Measurements from ENCODE around the gene ADAMTS6. TPM values are rescaled to one million over a fixed set of nuclear protein-coding genes. Genes with fewer than 3 reads are reported as not detected.

Gene ADAMTS6
- total and polyA plus RNA-seq, 2 experiments from 2014 or later = 0.78 to 2.0 TPM

GRCh38 chr5:65383859-65384258, 97.9 kb downstream of the ADAMTS6 start (continued):
- TF ChIP-seq, protein P1, sequence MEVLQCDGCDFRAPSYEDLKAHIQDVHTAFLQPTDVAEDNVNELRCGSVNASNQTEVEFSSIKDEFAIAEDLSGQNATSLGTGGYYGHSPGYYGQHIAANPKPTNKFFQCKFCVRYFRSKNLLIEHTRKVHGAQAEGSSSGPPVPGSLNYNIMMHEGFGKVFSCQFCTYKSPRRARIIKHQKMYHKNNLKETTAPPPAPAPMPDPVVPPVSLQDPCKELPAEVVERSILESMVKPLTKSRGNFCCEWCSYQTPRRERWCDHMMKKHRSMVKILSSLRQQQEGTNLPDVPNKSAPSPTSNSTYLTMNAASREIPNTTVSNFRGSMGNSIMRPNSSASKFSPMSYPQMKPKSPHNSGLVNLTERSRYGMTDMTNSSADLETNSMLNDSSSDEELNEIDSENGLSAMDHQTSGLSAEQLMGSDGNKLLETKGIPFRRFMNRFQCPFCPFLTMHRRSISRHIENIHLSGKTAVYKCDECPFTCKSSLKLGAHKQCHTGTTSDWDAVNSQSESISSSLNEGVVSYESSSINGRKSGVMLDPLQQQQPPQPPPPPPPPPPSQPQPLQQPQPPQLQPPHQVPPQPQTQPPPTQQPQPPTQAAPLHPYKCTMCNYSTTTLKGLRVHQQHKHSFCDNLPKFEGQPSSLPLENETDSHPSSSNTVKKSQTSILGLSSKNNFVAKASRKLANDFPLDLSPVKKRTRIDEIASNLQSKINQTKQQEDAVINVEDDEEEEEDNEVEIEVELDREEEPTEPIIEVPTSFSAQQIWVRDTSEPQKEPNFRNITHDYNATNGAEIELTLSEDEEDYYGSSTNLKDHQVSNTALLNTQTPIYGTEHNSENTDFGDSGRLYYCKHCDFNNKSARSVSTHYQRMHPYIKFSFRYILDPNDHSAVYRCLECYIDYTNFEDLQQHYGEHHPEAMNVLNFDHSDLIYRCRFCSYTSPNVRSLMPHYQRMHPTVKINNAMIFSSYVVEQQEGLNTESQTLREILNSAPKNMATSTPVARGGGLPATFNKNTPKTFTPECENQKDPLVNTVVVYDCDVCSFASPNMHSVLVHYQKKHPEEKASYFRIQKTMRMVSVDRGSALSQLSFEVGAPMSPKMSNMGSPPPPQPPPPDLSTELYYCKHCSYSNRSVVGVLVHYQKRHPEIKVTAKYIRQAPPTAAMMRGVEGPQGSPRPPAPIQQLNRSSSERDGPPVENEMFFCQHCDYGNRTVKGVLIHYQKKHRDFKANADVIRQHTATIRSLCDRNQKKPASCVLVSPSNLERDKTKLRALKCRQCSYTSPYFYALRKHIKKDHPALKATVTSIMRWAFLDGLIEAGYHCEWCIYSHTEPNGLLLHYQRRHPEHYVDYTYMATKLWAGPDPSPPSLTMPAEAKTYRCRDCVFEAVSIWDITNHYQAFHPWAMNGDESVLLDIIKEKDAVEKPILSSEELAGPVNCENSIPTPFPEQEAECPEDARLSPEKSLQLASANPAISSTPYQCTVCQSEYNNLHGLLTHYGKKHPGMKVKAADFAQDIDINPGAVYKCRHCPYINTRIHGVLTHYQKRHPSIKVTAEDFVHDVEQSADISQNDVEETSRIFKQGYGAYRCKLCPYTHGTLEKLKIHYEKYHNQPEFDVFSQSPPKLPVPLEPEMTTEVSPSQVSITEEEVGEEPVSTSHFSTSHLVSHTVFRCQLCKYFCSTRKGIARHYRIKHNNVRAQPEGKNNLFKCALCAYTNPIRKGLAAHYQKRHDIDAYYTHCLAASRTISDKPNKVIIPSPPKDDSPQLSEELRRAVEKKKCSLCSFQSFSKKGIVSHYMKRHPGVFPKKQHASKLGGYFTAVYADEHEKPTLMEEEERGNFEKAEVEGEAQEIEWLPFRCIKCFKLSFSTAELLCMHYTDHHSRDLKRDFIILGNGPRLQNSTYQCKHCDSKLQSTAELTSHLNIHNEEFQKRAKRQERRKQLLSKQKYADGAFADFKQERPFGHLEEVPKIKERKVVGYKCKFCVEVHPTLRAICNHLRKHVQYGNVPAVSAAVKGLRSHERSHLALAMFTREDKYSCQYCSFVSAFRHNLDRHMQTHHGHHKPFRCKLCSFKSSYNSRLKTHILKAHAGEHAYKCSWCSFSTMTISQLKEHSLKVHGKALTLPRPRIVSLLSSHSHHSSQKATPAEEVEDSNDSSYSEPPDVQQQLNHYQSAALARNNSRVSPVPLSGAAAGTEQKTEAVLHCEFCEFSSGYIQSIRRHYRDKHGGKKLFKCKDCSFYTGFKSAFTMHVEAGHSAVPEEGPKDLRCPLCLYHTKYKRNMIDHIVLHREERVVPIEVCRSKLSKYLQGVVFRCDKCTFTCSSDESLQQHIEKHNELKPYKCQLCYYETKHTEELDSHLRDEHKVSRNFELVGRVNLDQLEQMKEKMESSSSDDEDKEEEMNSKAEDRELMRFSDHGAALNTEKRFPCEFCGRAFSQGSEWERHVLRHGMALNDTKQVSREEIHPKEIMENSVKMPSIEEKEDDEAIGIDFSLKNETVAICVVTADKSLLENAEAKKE (CRISPR knock-in tag; IDR thresholded peaks at IDR 0.05) = no peak
- TF ChIP-seq CREB1 (CRISPR knock-in tag; IDR thresholded peaks at IDR 0.05; ENCODE audit: low read depth) = no peak
- TF ChIP-seq ZNF331 (CRISPR knock-in tag; IDR thresholded peaks at IDR 0.05; ENCODE audit: low read depth) = no peak
- no peak for TF ChIP-seq ZNF114 (CRISPR knock-in tag; IDR thresholded peaks at IDR 0.05)
- TF ChIP-seq REST (IDR thresholded peaks at IDR 0.05; ENCODE audit: unreplicated experiment) = no peak

GRCh38 chr5:65382582-65382981, 99.1 kb downstream of the ADAMTS6 start:
- ATAC-seq = no peak
- no peak overlapping the region for H3K27ac Mint-ChIP-seq
- no peak for TF ChIP-seq ZNF114 (CRISPR knock-in tag; IDR thresholded peaks at IDR 0.05)
- no peak for TF ChIP-seq NANOG (IDR thresholded peaks at IDR 0.05; ENCODE audit: borderline replicate concordance)
- no peak; a peak in 1 of 4 replicates for TF ChIP-seq CTCF (conservative IDR thresholded peaks at IDR 0.05; ENCODE audit: low read depth in 2 of 2)

More at GRCh38 chr5:65382582-65382981, 99.1 kb downstream of the ADAMTS6 start:
- Mint-ChIP-seq H3K4me3 (no peak overlapping the region), H3K4me1 (no peaks in the 10 kb centered on the region), H3K27me3 (ENCODE audit: insufficient read depth, low read depth, poor library complexity) (no peaks in the 10 kb centered on the region), H3K9me3 (no peaks in the 10 kb centered on the region), H3K36me3 (ENCODE audit: low read depth) (no peaks in the 10 kb centered on the region)
- Histone ChIP-seq H3K79me2 (replicated peaks; ENCODE audit: insufficient read depth) (no peaks in the 10 kb centered on the region), H4K20me1 (replicated peaks; ENCODE audit: insufficient read depth) (no peaks in the 10 kb centered on the region), H2AFZ (no peak overlapping the region), H3K36me3 (ENCODE audit: insufficient read depth) (no peaks in the 10 kb centered on the region), H3K4me3 (no peak overlapping the region), H3K27me3 (ENCODE audit: insufficient read depth) (no peaks in the 10 kb centered on the region), H3K4me1 (ENCODE audit: insufficient read depth) (no peaks in the 10 kb centered on the region), H3K27ac (ENCODE audit: low read depth) (no peak overlapping the region), H3F3A (replicated peaks; ENCODE audit: low read depth) (no peaks in the 10 kb centered on the region), H3K4me2 (no peak overlapping the region), H3K9me2 (ENCODE audit: insufficient read depth) (no peaks in the 10 kb centered on the region)
- no peak for DNase-seq (ENCODE audit: low spot score)

Measured in GM23338 (cell line).